Type B pancreatic cell (in vitro differentiated cells): ENCODE results near the gene GPC6. TPM values are rescaled to one million over a fixed set of nuclear protein-coding genes. Genes with fewer than 3 reads are reported as not detected.

Experiments used
- DNase-seq: peaks from one replicate; pipeline ENCODE4 v3.0.0; 2021; ENCODE audit warnings: mixed read lengths; ENCODE audit not compliant: unreplicated experiment; ENCODE audit errors: extremely low spot score
- H3K27ac Mint-ChIP-seq: 2 replicates; pipeline ENCODE4 v1.8.0; 2021; ENCODE audit warnings: mild to moderate bottlenecking, mixed read lengths
- H3K27me3 Mint-ChIP-seq: 2 replicates; pipeline ENCODE4 v1.8.0; 2021; ENCODE audit warnings: mixed read lengths
- H3K36me3 Mint-ChIP-seq: 2 replicates; pipeline ENCODE4 v1.8.0; 2021; ENCODE audit warnings: mixed read lengths
- H3K4me1 Mint-ChIP-seq: one replicate; pipeline ENCODE4 v1.8.0; 2021; ENCODE audit warnings: mixed read lengths; ENCODE audit not compliant: unreplicated experiment
- H3K4me3 Mint-ChIP-seq: 2 replicates; pipeline ENCODE4 v1.8.0; 2021; ENCODE audit warnings: mild to moderate bottlenecking, mixed read lengths
- H3K9me3 Mint-ChIP-seq: 2 replicates; pipeline ENCODE4 v1.8.0; 2021; ENCODE audit warnings: mixed read lengths
- CTCF ChIP-seq: fragments of 200-600 bp; sonication (generic); conservative IDR thresholded peaks from 2 replicates; pipeline ENCODE4 v1.5.0; 2021; ENCODE audit warnings: antibody characterized with exemption, mild to moderate bottlenecking
- total RNA-seq: library from RNA; stranded (reverse); gene quantifications from 2 replicates; pipeline ENCODE4 v1.2.1, GENCODE V29; 2021; ENCODE audit warnings: low replicate concordance

The GPC6 gene
- total RNA-seq, 1 donor from 2014 or later, result 30.5 TPM

- no peak for TF ChIP-seq CTCF
- no peak overlapping the region for H3K27ac Mint-ChIP-seq
- H3K4me3 Mint-ChIP-seq, result no peak overlapping the region
- no peak for DNase-seq
- no peaks in the 10 kb centered on the region for H3K36me3 Mint-ChIP-seq
- peaks cover 5% of the 10 kb centered on the region for H3K4me1 Mint-ChIP-seq
- no peaks in the 10 kb centered on the region for H3K9me3 Mint-ChIP-seq
- H3K27me3 Mint-ChIP-seq, result no peaks in the 10 kb centered on the region
These were observed 912.9 kb downstream of the GPC6 start for GRCh38 chr13:94139393-94139995.

GRCh38 chr13:94140027-94140426 lies 913.4 kb downstream of the GPC6 start:
- DNase-seq, result no peak
- peaks cover 5% of the 10 kb centered on the region for H3K4me1 Mint-ChIP-seq
- TF ChIP-seq CTCF, result no peak
- no peak overlapping the region for H3K4me3 Mint-ChIP-seq
- H3K27me3 Mint-ChIP-seq, result no peaks in the 10 kb centered on the region
- no peak overlapping the region for H3K27ac Mint-ChIP-seq
- H3K9me3 Mint-ChIP-seq, result no peaks in the 10 kb centered on the region
- no peaks in the 10 kb centered on the region for H3K36me3 Mint-ChIP-seq

- no peak for DNase-seq
- TF ChIP-seq CTCF, result no peak
- H3K4me3 Mint-ChIP-seq, result no peak overlapping the region
- H3K36me3 Mint-ChIP-seq, result no peaks in the 10 kb centered on the region
- no peaks in the 10 kb centered on the region for H3K9me3 Mint-ChIP-seq
- peaks cover 5% of the 10 kb centered on the region for H3K4me1 Mint-ChIP-seq
- no peak overlapping the region for H3K27ac Mint-ChIP-seq
- H3K27me3 Mint-ChIP-seq, result no peaks in the 10 kb centered on the region
These were observed 913.9 kb downstream of the GPC6 start for GRCh38 chr13:94140511-94140910.

DNA sequence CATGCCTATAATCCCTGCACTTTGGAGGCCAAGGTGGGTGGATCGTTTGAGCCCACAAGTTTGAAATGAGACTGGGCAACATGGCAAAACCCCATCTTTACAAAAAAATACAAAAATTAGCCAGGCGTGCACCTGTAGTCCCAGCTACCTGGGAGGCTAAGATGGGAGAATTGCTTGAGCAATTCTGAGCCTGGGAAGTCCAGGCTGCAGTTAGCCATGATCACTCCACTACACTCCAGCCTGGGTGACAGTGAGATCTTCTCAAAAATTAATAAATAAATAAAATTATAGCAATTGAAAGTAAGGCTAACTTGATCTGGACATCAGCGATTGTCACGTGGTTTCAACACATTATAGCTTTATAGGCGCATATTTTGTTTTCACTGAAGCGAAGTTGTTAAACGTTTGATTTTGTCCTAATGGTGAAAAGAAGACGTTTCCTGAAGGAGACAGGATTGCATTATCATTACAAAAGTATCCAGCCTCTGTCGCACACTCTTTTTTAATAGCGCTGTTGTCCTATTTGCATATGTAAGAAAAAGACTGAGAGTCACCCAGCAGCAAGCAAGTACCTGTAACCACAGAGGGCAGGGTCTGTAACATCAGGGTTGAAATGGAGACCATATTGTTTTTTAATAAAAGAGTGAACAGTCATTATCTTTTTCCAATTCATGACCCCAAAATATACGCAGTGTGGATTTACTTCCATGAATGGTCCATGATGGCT lies 917.2 kb downstream of the GPC6 start:
- no peaks in the 10 kb centered on the region for H3K27me3 Mint-ChIP-seq
- no peak overlapping the region for H3K27ac Mint-ChIP-seq
- TF ChIP-seq CTCF, result no peak
- no peaks in the 10 kb centered on the region for H3K9me3 Mint-ChIP-seq
- H3K4me1 Mint-ChIP-seq, result peaks cover 5% of the 10 kb centered on the region
- DNase-seq, result no peak
- H3K4me3 Mint-ChIP-seq, result no peak overlapping the region
- H3K36me3 Mint-ChIP-seq, result no peaks in the 10 kb centered on the region

GRCh38 chr13:94145966-94146365 lies 919.4 kb downstream of the GPC6 start:
- no peak for DNase-seq
- Mint-ChIP-seq H3K27ac (no peak overlapping the region), H3K9me3 (no peaks in the 10 kb centered on the region), H3K4me1 (no peaks in the 10 kb centered on the region), H3K36me3 (no peaks in the 10 kb centered on the region), H3K4me3 (no peak overlapping the region), H3K27me3 (no peaks in the 10 kb centered on the region)
- no peak for TF ChIP-seq CTCF
